HEK293T (cell line): ENCODE data around the gene PCBP3.
"Not testable (repeated sequence)": the region's sequence is repeated elsewhere in the genome, so short reads cannot be mapped to it uniquely, and the experiment has no call there.

ENCODE experiments used
- CTCF ChIA-PET: fragments of 350-600 bp; formaldehyde crosslinking; extraction: SDS; loops from one replicate; lab custom pipeline; 2021; ENCODE audit warnings: antibody characterized with exemption, inconsistent platforms; lab: Yijun Ruan, JAX
- POLR2A ChIA-PET: fragments of 350-600 bp; formaldehyde crosslinking; extraction: SDS; loops from one replicate; lab custom pipeline; 2020; ENCODE audit warnings: antibody characterized with exemption, inconsistent platforms; lab: Yijun Ruan, JAX
- DNase-seq: peaks from one replicate; pipeline ENCODE4 v3.0.0; 2012; ENCODE audit warnings: mixed read lengths; ENCODE audit errors: extremely low spot score
- ARNT ChIP-seq: fragments of 450-650 bp; IDR thresholded peaks from 2 replicates; pipeline ENCODE4 v1.6.1; 2017; ENCODE audit warnings: mild to moderate bottlenecking
- BHLHE40 ChIP-seq: fragments of 450-650 bp; IDR thresholded peaks from 2 replicates; pipeline ENCODE4 v1.6.1; 2016; ENCODE audit warnings: mild to moderate bottlenecking, moderate library complexity, borderline replicate concordance
- CTBP1 ChIP-seq: fragments of 450-650 bp; IDR thresholded peaks from 2 replicates; pipeline ENCODE4 v1.6.1; 2016; ENCODE audit warnings: borderline replicate concordance
- ELF4 ChIP-seq: fragments of 450-650 bp; IDR thresholded peaks from 2 replicates; pipeline ENCODE4 v1.6.1; 2017; ENCODE audit warnings: antibody characterized with exemption
- FOXA1 ChIP-seq: fragments of 450-650 bp; IDR thresholded peaks from 2 replicates; pipeline ENCODE4 v1.6.1; 2016; ENCODE audit warnings: mild to moderate bottlenecking
- FOXK2 ChIP-seq: fragments of 450-650 bp; IDR thresholded peaks from 2 replicates; pipeline ENCODE4 v1.6.1; 2016; ENCODE audit warnings: mild to moderate bottlenecking
- FOXM1 ChIP-seq: fragments of 450-650 bp; IDR thresholded peaks from 2 replicates; pipeline ENCODE4 v1.6.1; 2017; ENCODE audit warnings: mild to moderate bottlenecking, borderline replicate concordance
- HDGF ChIP-seq: fragments of 450-650 bp; IDR thresholded peaks from 2 replicates; pipeline ENCODE4 v1.6.1; 2017; ENCODE audit warnings: antibody characterized with exemption, borderline replicate concordance
- L3MBTL2 ChIP-seq: fragments of 450-650 bp; conservative IDR thresholded peaks from 2 replicates; pipeline ENCODE4 v1.6.1; 2016; ENCODE audit warnings: mild to moderate bottlenecking
- LEF1 ChIP-seq: fragments of 450-650 bp; IDR thresholded peaks from 2 replicates; pipeline ENCODE4 v1.6.1; 2017; ENCODE audit warnings: mild to moderate bottlenecking, borderline replicate concordance
- NFRKB ChIP-seq: fragments of 450-650 bp; IDR thresholded peaks from 2 replicates; pipeline ENCODE4 v1.6.1; 2016; ENCODE audit warnings: mild to moderate bottlenecking, moderate library complexity
- PKNOX1 ChIP-seq: fragments of 450-650 bp; IDR thresholded peaks from 2 replicates; pipeline ENCODE4 v1.6.1; 2016
- SP1 ChIP-seq: fragments of 450-650 bp; IDR thresholded peaks from 2 replicates; pipeline ENCODE4 v1.6.1; 2017
- SUZ12 ChIP-seq: fragments of 450-650 bp; IDR thresholded peaks from 2 replicates; pipeline ENCODE4 v1.6.1; 2016; ENCODE audit warnings: mild to moderate bottlenecking
- TARDBP ChIP-seq: fragments of 450-650 bp; IDR thresholded peaks from 2 replicates; pipeline ENCODE4 v1.6.1; 2016
- ZNF384 ChIP-seq: fragments of 450-650 bp; IDR thresholded peaks from 2 replicates; pipeline ENCODE4 v1.6.1; 2016

Gene PCBP3

GRCh38 chr21:45651921-45652320 lies 8.4 kb downstream of the PCBP3 start:
- TF ChIP-seq SP1 (no peak), NFRKB (no peak), CTBP1 (no peak), FOXM1 (no peak)
- ChIA-PET CTCF (no interaction called here), POLR2A (no interaction called here)
- DNase-seq: no peak

DNA sequence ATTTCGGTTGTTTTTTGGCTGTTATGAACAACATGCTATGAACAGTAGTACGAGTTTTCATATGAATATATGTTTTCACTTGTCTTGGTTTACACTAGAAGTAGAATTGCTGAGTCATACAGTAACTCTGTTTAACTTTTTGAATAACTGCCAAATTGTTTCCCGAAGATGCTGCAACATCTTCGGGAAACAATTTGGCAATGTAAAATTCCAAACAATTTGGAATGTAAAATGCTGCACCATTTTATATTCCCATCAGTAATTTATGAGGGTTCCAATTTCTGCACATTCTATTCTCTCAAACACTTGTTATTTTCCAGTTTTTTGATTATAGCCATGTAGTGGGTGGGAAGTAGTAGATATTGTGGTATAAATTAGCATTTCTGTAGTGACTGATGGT lies 11.6 kb downstream of the PCBP3 start:
- POLR2A ChIA-PET: no interaction called here
- DNase-seq: no peak
- TF ChIP-seq CTBP1: no peak
- TF ChIP-seq FOXM1: no peak
- TF ChIP-seq SUZ12: no peak
- TF ChIP-seq ELF4: no peak
- no peak for TF ChIP-seq PKNOX1
- no peak for TF ChIP-seq ZNF384
- CTCF ChIA-PET: no interaction called here

GRCh38 chr21:45656114-45656513 lies 12.6 kb downstream of the PCBP3 start:
- DNase-seq, POLR2A ChIA-PET, CTCF ChIA-PET: not testable (repeated sequence)

- CTCF ChIA-PET, DNase-seq, POLR2A ChIA-PET: not testable (repeated sequence)
Measured at GRCh38 chr21:45661913-45662622, 18.5 kb downstream of the PCBP3 start.

- CTCF ChIA-PET, DNase-seq, POLR2A ChIA-PET: not testable (repeated sequence)
Measured at GRCh38 chr21:45662623-45663245, 19.2 kb downstream of the PCBP3 start.

DNA sequence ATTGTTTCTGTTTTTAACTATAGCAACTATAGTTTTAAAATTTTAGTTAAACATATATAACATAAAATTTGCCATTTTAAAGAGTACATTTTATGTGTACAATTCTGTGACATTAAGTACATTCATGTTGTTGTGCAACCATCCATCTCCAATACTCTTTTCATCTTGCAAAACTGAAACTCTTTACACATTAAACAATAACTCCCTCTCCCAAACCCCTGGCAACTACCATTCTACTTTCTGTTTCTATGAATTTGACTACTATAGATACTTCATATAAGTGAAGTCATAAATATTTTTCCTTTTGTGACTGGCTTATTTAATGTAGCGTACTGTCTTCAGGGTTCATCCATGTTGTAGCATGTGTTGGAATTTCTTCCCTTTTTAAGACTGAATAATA lies 25.9 kb downstream of the PCBP3 start:
- CTCF ChIA-PET: no interaction called here
- no peak for TF ChIP-seq SUZ12
- no peak for TF ChIP-seq BHLHE40
- TF ChIP-seq LEF1: no peak
- TF ChIP-seq PKNOX1: no peak
- TF ChIP-seq L3MBTL2: no peak
- TF ChIP-seq TARDBP: no peak
- TF ChIP-seq NFRKB: no peak
- TF ChIP-seq ARNT: no peak
- no peak for TF ChIP-seq SP1
- TF ChIP-seq FOXM1: no peak
- TF ChIP-seq FOXA1: no peak
- TF ChIP-seq HDGF: no peak
- TF ChIP-seq CTBP1: no peak
- no peak for TF ChIP-seq ELF4
- TF ChIP-seq FOXK2: no peak
- no peak for TF ChIP-seq ZNF384
- DNase-seq: no peak
- POLR2A ChIA-PET: no interaction called here

DNA sequence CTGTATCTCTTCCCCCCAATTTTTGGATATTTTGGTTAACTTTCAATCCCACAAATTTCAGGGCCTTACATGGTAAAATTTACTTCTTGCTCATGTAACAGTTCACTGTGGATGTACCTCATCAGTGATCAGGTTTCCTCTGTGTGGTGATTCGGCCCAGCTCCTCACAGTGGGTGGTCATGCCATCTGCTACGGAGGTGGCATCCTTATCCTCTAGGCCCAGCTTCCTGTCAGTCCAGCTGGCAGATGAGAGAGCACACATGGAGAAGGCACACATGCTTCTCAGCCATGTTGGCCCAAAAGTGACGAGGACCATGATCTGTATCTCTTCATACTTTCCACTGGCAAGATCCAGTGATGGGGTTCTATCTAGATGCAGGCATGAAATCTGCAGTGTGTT lies 27.2 kb downstream of the PCBP3 start:
- DNase-seq: no peak

GRCh38 chr21:45678790-45679189 lies 35.3 kb downstream of the PCBP3 start:
- DNase-seq, POLR2A ChIA-PET, CTCF ChIA-PET: not testable (repeated sequence)

More for the DNA sequence above, 27.2 kb downstream of the PCBP3 start:
- ChIA-PET POLR2A (no interaction called here), CTCF (no interaction called here)
- TF ChIP-seq ELF4 (no peak), LEF1 (no peak), FOXM1 (no peak), L3MBTL2 (no peak), CTBP1 (no peak), SP1 (no peak), FOXA1 (no peak), ZNF384 (no peak), HDGF (no peak), NFRKB (no peak), ARNT (no peak), TARDBP (no peak), PKNOX1 (no peak), BHLHE40 (no peak), FOXK2 (no peak), SUZ12 (no peak)
